AG09309 (cell line): Measurements from ENCODE around the gene CD302.

Experiments used
- DNase-seq: peaks from one replicate; pipeline ENCODE4 v3.0.0-alpha.2; 2010; ENCODE audit warnings: low read depth
- H3K4me3 ChIP-seq: 2 replicates; pipeline ENCODE4 v1.5.1; 2011; ENCODE audit warnings: mild to moderate bottlenecking, low read depth, low read length, moderate library complexity; ENCODE audit not compliant: control insufficient read depth
- CTCF ChIP-seq: IDR thresholded peaks from 2 replicates; pipeline ENCODE4 v1.5.1; 2011; ENCODE audit warnings: mild to moderate bottlenecking, low read depth, low read length, inconsistent platforms; ENCODE audit not compliant: insufficient read depth, control insufficient read depth; ENCODE audit errors: missing control alignments

The CD302 gene

GRCh38 chr2:159774370-159774990, 23.5 kb downstream of the CD302 start:
- no peak for TF ChIP-seq CTCF
- H3K4me3 ChIP-seq = no peak overlapping the region
- no peak for DNase-seq

GRCh38 chr2:159773886-159774285, 24.1 kb downstream of the CD302 start:
- no peak overlapping the region for H3K4me3 ChIP-seq
- no peak for DNase-seq
- no peak for TF ChIP-seq CTCF

GRCh38 chr2:159773426-159773825, 24.6 kb downstream of the CD302 start:
- no peak overlapping the region for H3K4me3 ChIP-seq
- no peak for TF ChIP-seq CTCF
- DNase-seq = no peak

- no peak overlapping the region for H3K4me3 ChIP-seq
- TF ChIP-seq CTCF = no peak
- no peak for DNase-seq
These were observed 28.9 kb downstream of the CD302 start for GRCh38 chr2:159769147-159769546.

DNA sequence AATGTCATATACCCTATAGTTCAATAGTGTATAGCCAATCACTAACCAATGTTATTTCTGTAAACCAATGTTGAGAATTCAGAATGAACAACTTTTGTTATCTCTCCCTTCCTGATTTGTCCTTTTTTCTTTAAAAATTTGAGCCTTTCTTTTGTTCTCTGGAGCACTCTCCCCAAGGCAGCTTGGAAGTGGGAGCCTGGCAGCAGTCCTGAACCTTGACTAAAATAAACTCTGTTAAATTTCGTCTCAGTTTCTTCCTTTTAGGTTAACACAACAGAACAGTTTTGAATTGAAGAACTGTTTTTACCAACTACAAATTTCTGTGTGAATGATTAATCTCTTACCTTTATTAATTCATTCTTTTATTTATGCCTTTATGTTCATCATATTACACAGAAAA, 35.9 kb downstream of the CD302 start:
- TF ChIP-seq CTCF = no peak
- no peak overlapping the region for H3K4me3 ChIP-seq
- no peak for DNase-seq

DNA sequence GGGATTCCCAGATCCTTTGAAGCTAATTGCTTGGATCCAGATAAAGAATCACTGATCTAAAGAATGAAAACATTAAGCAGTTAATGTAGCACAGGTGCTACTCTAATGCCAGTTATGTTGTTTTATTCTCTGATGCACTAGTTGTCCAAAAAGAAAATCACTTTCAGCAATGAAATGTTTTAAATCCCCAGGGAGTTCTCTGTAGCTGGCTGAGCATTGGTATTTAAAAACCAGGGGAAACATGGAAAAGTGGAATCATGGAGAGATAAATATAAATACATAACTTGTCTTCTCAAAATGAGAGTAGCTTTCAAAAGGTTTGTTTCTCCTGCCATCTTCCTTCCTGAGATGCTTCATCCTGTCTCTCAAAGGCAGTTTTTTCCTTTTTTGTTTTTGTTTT, 37.7 kb downstream of the CD302 start:
- no peak overlapping the region for H3K4me3 ChIP-seq
- no peak for TF ChIP-seq CTCF
- no peak for DNase-seq

DNA sequence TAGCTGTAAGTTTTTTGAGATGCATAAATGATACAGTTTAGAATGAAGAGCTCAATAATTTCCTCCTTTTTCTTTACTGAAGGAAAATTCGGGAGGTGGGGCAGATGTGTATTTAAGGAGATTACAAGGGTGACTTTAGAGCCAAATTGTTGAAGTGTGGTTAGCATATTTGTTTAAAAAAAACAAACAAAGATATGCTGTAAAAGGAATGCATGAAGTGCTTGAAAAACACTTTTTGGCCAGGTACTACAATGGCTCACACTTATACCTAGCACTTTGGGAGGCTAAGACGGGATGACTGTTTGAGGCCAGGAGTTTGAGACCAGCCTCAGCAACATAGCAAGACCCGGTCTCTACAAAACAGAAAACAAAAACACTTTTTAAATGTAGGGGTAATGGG, 38.4 kb downstream of the CD302 start:
- no peak overlapping the region for H3K4me3 ChIP-seq
- DNase-seq = no peak
- no peak for TF ChIP-seq CTCF
